ENCODE results near the gene SYNDIG1.

DNA sequence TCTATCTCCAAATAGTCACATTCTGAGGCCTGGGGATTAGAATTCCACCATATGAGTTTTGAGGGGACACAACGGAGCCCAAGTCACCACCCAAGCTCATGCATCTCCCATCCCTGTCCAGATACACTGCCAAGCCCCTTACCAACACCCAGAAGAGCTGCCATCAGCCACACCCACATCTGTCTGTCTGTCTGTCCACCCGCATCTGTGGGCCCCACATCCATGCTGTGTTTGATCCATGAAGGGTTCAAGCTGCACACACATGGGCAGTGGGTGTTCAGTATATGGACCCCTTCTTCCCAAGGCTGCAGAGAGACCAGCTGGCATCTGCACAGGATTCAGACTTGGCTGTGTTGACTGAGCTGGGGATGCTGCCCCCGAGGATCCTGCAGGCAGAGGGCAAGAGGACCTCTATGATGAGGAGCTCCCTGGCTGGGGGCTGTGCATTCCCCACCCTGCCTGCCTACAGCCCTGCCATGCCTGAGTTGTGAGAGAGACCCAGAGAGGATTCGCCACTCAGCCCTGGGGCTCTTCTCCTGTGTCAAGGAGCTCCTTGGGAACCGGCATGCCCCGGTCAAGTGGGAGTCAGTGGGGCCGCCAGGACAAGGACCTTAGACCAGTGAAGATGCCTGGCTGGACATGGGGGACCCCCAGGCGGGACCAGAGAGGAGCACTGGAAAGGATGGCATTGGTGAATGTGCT is 206.4 kb downstream of the SYNDIG1 start:
- TF ChIP-seq, protein P1, sequence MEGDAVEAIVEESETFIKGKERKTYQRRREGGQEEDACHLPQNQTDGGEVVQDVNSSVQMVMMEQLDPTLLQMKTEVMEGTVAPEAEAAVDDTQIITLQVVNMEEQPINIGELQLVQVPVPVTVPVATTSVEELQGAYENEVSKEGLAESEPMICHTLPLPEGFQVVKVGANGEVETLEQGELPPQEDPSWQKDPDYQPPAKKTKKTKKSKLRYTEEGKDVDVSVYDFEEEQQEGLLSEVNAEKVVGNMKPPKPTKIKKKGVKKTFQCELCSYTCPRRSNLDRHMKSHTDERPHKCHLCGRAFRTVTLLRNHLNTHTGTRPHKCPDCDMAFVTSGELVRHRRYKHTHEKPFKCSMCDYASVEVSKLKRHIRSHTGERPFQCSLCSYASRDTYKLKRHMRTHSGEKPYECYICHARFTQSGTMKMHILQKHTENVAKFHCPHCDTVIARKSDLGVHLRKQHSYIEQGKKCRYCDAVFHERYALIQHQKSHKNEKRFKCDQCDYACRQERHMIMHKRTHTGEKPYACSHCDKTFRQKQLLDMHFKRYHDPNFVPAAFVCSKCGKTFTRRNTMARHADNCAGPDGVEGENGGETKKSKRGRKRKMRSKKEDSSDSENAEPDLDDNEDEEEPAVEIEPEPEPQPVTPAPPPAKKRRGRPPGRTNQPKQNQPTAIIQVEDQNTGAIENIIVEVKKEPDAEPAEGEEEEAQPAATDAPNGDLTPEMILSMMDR (IDR thresholded peaks at IDR 0.05; ENCODE audit: poor library complexity, severe bottlenecking) = no peak
- TF ChIP-seq TAF1 (IDR thresholded peaks at IDR 0.05; ENCODE audit: low read depth) (no peak), EZH2 (IDR thresholded peaks at IDR 0.05; ENCODE audit: borderline replicate concordance, insufficient read depth, low read length, poor library complexity, severe bottlenecking) (no peak), EP300 (conservative IDR thresholded peaks at IDR 0.05; ENCODE audit: poor library complexity, severe bottlenecking) (no peak), POLR2AphosphoS5 (IDR thresholded peaks at IDR 0.05) (no peak), MXI1 (conservative IDR thresholded peaks at IDR 0.05; ENCODE audit: poor library complexity, severe bottlenecking) (no peak), RAD21 (conservative IDR thresholded peaks at IDR 0.05) (no peak), SMC3 (conservative IDR thresholded peaks at IDR 0.05; ENCODE audit: poor library complexity) (no peak)
- TF ChIP-seq, protein P2, sequence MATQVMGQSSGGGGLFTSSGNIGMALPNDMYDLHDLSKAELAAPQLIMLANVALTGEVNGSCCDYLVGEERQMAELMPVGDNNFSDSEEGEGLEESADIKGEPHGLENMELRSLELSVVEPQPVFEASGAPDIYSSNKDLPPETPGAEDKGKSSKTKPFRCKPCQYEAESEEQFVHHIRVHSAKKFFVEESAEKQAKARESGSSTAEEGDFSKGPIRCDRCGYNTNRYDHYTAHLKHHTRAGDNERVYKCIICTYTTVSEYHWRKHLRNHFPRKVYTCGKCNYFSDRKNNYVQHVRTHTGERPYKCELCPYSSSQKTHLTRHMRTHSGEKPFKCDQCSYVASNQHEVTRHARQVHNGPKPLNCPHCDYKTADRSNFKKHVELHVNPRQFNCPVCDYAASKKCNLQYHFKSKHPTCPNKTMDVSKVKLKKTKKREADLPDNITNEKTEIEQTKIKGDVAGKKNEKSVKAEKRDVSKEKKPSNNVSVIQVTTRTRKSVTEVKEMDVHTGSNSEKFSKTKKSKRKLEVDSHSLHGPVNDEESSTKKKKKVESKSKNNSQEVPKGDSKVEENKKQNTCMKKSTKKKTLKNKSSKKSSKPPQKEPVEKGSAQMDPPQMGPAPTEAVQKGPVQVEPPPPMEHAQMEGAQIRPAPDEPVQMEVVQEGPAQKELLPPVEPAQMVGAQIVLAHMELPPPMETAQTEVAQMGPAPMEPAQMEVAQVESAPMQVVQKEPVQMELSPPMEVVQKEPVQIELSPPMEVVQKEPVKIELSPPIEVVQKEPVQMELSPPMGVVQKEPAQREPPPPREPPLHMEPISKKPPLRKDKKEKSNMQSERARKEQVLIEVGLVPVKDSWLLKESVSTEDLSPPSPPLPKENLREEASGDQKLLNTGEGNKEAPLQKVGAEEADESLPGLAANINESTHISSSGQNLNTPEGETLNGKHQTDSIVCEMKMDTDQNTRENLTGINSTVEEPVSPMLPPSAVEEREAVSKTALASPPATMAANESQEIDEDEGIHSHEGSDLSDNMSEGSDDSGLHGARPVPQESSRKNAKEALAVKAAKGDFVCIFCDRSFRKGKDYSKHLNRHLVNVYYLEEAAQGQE (IDR thresholded peaks at IDR 0.05; ENCODE audit: borderline replicate concordance) = no peak
